ENCODE measurements around the gene SMC1A. TPM values are rescaled to one million over a fixed set of nuclear protein-coding genes. Genes with fewer than 3 reads are reported as not detected.

SMC1A gene
- total RNA-seq, 1 donor from 2014 or later = 55.6 TPM

- peaks cover 2% of the 10 kb centered on the region for H3K27me3 Mint-ChIP-seq (ENCODE audit: unreplicated experiment)
- H3K36me3 Mint-ChIP-seq (ENCODE audit: low read depth, unreplicated experiment) = peaks cover 24% of the 10 kb centered on the region
- H3K9me3 Mint-ChIP-seq (ENCODE audit: unreplicated experiment) = no peaks in the 10 kb centered on the region
- peaks cover under 1% of the 10 kb centered on the region for H3K4me1 Mint-ChIP-seq (ENCODE audit: unreplicated experiment)
- no peak for TF ChIP-seq CTCF (IDR thresholded peaks at IDR 0.05; ENCODE audit: unreplicated experiment)
- no peak overlapping the region for H3K27ac Mint-ChIP-seq (ENCODE audit: unreplicated experiment)
- no peak for DNase-seq (ENCODE audit: low spot score)
- no peak overlapping the region for H3K4me3 Mint-ChIP-seq (ENCODE audit: unreplicated experiment)
Observed at GRCh38 chrX:53379747-53380146, 42.7 kb downstream of the SMC1A start.

GRCh38 chrX:53379008-53379710 is 43.3 kb downstream of the SMC1A start:
- no peaks in the 10 kb centered on the region for H3K9me3 Mint-ChIP-seq (ENCODE audit: unreplicated experiment)
- no peak for TF ChIP-seq CTCF (IDR thresholded peaks at IDR 0.05; ENCODE audit: unreplicated experiment)

GRCh38 chrX:53377464-53377863 is 45.0 kb downstream of the SMC1A start:
- peaks cover 6% of the 10 kb centered on the region for H3K4me1 Mint-ChIP-seq (ENCODE audit: unreplicated experiment)
- peaks cover 35% of the 10 kb centered on the region for H3K36me3 Mint-ChIP-seq (ENCODE audit: low read depth, unreplicated experiment)

More at GRCh38 chrX:53379008-53379710, 43.3 kb downstream of the SMC1A start:
- Mint-ChIP-seq H3K27me3 (ENCODE audit: unreplicated experiment) (peaks cover 2% of the 10 kb centered on the region), H3K27ac (ENCODE audit: unreplicated experiment) (no peak overlapping the region), H3K4me3 (ENCODE audit: unreplicated experiment) (no peak overlapping the region), H3K36me3 (ENCODE audit: low read depth, unreplicated experiment) (peaks cover 29% of the 10 kb centered on the region), H3K4me1 (ENCODE audit: unreplicated experiment) (peaks cover 6% of the 10 kb centered on the region)
- no peak for DNase-seq (ENCODE audit: low spot score)

GRCh38 chrX:53376888-53377287 is 45.6 kb downstream of the SMC1A start:
- Mint-ChIP-seq H3K9me3 (ENCODE audit: unreplicated experiment) (no peaks in the 10 kb centered on the region), H3K4me3 (ENCODE audit: unreplicated experiment) (no peak overlapping the region), H3K27me3 (ENCODE audit: unreplicated experiment) (peaks cover 2% of the 10 kb centered on the region), H3K4me1 (ENCODE audit: unreplicated experiment) (peaks cover 6% of the 10 kb centered on the region), H3K27ac (ENCODE audit: unreplicated experiment) (no peak overlapping the region), H3K36me3 (ENCODE audit: low read depth, unreplicated experiment) (peaks cover 34% of the 10 kb centered on the region)
- no peak for TF ChIP-seq CTCF (IDR thresholded peaks at IDR 0.05; ENCODE audit: unreplicated experiment)
- no peak for DNase-seq (ENCODE audit: low spot score)

More at GRCh38 chrX:53377464-53377863, 45.0 kb downstream of the SMC1A start:
- H3K4me3 Mint-ChIP-seq (ENCODE audit: unreplicated experiment) = no peak overlapping the region
- DNase-seq (ENCODE audit: low spot score) = no peak
- no peaks in the 10 kb centered on the region for H3K9me3 Mint-ChIP-seq (ENCODE audit: unreplicated experiment)
- peaks cover 2% of the 10 kb centered on the region for H3K27me3 Mint-ChIP-seq (ENCODE audit: unreplicated experiment)
- H3K27ac Mint-ChIP-seq (ENCODE audit: unreplicated experiment) = no peak overlapping the region
- no peak for TF ChIP-seq CTCF (IDR thresholded peaks at IDR 0.05; ENCODE audit: unreplicated experiment)

- TF ChIP-seq CTCF (IDR thresholded peaks at IDR 0.05; ENCODE audit: unreplicated experiment) = no peak
- no peak overlapping the region for H3K4me3 Mint-ChIP-seq (ENCODE audit: unreplicated experiment)
- DNase-seq (ENCODE audit: low spot score) = no peak
- H3K4me1 Mint-ChIP-seq (ENCODE audit: unreplicated experiment) = peaks cover 6% of the 10 kb centered on the region
- H3K27ac Mint-ChIP-seq (ENCODE audit: unreplicated experiment) = no peak overlapping the region
- H3K36me3 Mint-ChIP-seq (ENCODE audit: low read depth, unreplicated experiment) = peaks cover 25% of the 10 kb centered on the region
- peaks cover 2% of the 10 kb centered on the region for H3K27me3 Mint-ChIP-seq (ENCODE audit: unreplicated experiment)
- H3K9me3 Mint-ChIP-seq (ENCODE audit: unreplicated experiment) = no peaks in the 10 kb centered on the region
Observed at GRCh38 chrX:53374923-53375322, 47.5 kb downstream of the SMC1A start.
